Thymus (tissue), 11 donors: ENCODE results near the gene SETD9. TPM values are rescaled to one million over a fixed set of nuclear protein-coding genes. Genes with fewer than 3 reads are reported as not detected.

Experiments used
- DNase-seq, 9 donors: peaks; one replicate each; pipeline ENCODE4 v3.0.0-alpha.2; 2013; ENCODE audit warnings: low spot score in 9 of 9, low read depth in 6 of 9, missing footprints in 1 of 9
- H3K27ac ChIP-seq, 2 donors: one replicate each; pipeline ENCODE4 v1.5.1; 2013; ENCODE audit warnings: control low read depth in 1 of 2, low read depth in 1 of 2, low read length in 1 of 2, mild to moderate bottlenecking in 1 of 2, moderate library complexity in 1 of 2
- H3K27me3 ChIP-seq, 2 donors: one replicate each; pipeline ENCODE4 v1.5.1; 2013; ENCODE audit warnings: low read length in 1 of 2; ENCODE audit not compliant: control insufficient read depth in 2 of 2, insufficient read depth in 1 of 2
- H3K36me3 ChIP-seq, 2 donors: one replicate each; pipeline ENCODE4 v1.5.1; 2013; ENCODE audit warnings: low read length in 1 of 2, mild to moderate bottlenecking in 1 of 2, moderate library complexity in 1 of 2; ENCODE audit not compliant: control insufficient read depth in 2 of 2, insufficient read depth in 2 of 2
- H3K4me1 ChIP-seq, 2 donors: one replicate each; pipeline ENCODE4 v1.5.1; 2013; ENCODE audit warnings: low read length in 2 of 2; ENCODE audit not compliant: control insufficient read depth in 2 of 2, insufficient read depth in 2 of 2
- H3K4me3 ChIP-seq, 2 donors: one replicate each; pipeline ENCODE4 v1.5.1; 2013; ENCODE audit warnings: low read length in 2 of 2, control low read depth in 1 of 2, mild to moderate bottlenecking in 1 of 2
- H3K9me3 ChIP-seq, 2 donors: one replicate each; pipeline ENCODE4 v1.5.1; 2013; ENCODE audit warnings: low read length in 1 of 2, mild to moderate bottlenecking in 1 of 2; ENCODE audit not compliant: control insufficient read depth in 2 of 2, insufficient read depth in 1 of 2
- WGBS: extraction: QIAGEN DNeasy Blood & Tissue Kit; methylation state at CpG from one replicate; pipeline ENCODE4 v1.1.7; 2013; 5-methylcytosine and 5-hydroxymethylcytosine counted together
- polyA plus RNA-seq: library from polyadenylated mRNA; stranded (reverse); fragments of 200-250 nt; gene quantifications from one replicate; pipeline ENCODE4 v1.2.3, GENCODE V29; 2013
- total RNA-seq: library from RNA; stranded (reverse); fragments of 120-200 nt; gene quantifications from one replicate; pipeline ENCODE4 v1.2.4, GENCODE V29; 2013
- donor health status: healthy.

SETD9 gene
- total and polyA plus RNA-seq, 2 donors, result 4.8 to 7.3 TPM

GRCh38 chr5:56918054-56918453 is 8.7 kb downstream of the SETD9 start:
- WGBS, result 97% methylated on average over 2 of the region's 2 CpGs

DNA sequence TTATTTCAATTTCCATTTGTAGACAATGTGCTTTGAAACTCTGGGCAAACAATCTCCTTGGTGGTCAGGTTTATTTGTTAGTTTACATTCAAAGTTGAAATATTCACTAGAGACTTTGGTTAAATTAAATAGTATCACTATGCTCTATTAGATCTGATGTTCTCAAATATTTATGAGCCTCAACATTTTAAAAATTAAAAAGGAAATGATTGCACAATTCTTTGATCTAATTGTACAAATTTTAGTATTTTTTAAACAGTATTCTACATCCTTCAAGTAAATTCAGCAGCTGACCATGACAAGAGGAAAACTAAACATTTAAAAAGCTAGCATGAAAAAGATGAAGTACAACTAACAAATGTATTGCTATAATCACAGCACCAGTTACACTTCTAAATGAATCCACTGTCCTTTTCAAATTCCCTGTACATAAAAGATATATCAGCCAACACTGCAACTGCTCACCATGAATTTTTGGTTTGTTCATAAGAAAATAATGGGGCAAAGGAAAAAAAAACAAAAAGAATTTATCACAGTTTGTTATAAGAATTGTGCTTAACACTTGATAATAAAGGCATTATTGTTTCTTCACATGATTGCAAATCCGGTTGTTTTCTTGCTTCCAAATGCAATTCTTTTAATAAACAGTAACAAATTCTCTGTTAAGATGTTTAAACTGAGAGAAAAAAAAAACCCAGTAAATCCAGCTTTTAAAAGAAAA is 10.7 kb downstream of the SETD9 start:
- no peaks in the 10 kb centered on the region for H3K27me3 ChIP-seq
- H3K36me3 ChIP-seq, result peaks cover 15 to 29% of the 10 kb centered on the region in 2 donors
- DNase-seq, result no peak
- no peaks in the 10 kb centered on the region for H3K4me1 ChIP-seq
- H3K27ac ChIP-seq, result no peak overlapping the region
- no peaks in the 10 kb centered on the region for H3K9me3 ChIP-seq
- 99% methylated on average over 1 of the region's 1 CpG for WGBS
- no peak overlapping the region for H3K4me3 ChIP-seq

More at GRCh38 chr5:56918054-56918453, 8.7 kb downstream of the SETD9 start:
- Histone ChIP-seq H3K27ac (no peak overlapping the region), H3K9me3 (no peaks in the 10 kb centered on the region), H3K4me3 (no peak overlapping the region), H3K4me1 (no peaks in the 10 kb centered on the region), H3K27me3 (no peaks in the 10 kb centered on the region), H3K36me3 (peaks cover 9 to 15% of the 10 kb centered on the region in 2 donors)
- no peak for DNase-seq

DNA sequence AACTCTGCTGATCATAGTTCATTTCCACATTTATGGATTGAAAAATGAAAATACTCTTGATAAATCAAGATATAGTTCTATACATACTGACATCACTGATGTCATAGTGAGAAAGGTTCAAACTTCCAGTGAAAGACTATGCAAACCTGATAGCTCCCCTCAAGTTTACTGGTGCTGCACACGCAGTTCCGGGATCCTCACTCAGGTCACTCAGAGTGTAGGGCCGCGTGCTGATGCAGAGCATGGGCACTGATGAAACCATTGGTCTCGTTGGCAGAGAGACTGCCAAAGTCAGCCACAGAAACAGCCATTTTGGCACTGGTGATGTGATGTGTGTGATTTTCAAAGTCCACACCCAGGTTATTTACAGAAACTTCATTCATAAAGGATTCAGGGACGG is 13.5 kb downstream of the SETD9 start:
- H3K9me3 ChIP-seq, result no peaks in the 10 kb centered on the region
- WGBS, result 98% methylated on average over 6 of the region's 6 CpGs
- H3K27ac ChIP-seq, result no peak overlapping the region
- H3K27me3 ChIP-seq, result no peaks in the 10 kb centered on the region
- peaks cover 15 to 41% of the 10 kb centered on the region in 2 donors for H3K36me3 ChIP-seq
- DNase-seq, result no peak
- no peak overlapping the region for H3K4me3 ChIP-seq
- H3K4me1 ChIP-seq, result no peaks in the 10 kb centered on the region

DNA sequence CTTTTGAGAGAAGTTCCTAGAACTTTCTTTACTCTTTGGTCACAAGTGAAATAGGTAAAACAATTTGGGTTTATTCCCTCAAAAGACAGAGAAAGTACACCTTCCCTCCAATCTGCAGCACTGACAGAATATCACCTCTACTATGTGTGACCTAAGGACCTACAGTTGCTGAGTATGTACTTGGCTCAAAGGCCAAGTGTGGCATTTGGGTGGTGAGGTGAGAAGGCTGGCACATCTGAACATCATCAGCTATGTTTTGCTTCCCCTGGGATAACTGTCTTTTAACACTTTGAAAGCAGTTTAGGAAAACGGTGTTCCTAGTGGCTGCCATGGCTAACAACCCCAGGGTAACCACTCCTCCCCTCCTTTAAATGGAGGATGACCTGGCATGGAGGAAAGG is 24.9 kb downstream of the SETD9 start:
- 100% methylated on average over 1 of the region's 1 CpG for WGBS
- H3K4me1 ChIP-seq, result no peaks in the 10 kb centered on the region
- DNase-seq, result no peak
- H3K36me3 ChIP-seq, result peaks cover 40 to 72% of the 10 kb centered on the region in 2 donors
- H3K4me3 ChIP-seq, result no peak overlapping the region
- H3K27ac ChIP-seq, result no peak overlapping the region
- H3K27me3 ChIP-seq, result no peaks in the 10 kb centered on the region
- no peaks in the 10 kb centered on the region for H3K9me3 ChIP-seq

- peaks cover 0 to 2% of the 10 kb centered on the region in 2 donors for H3K4me1 ChIP-seq
- no peak for DNase-seq
- peaks cover 53 to 88% of the 10 kb centered on the region in 2 donors for H3K36me3 ChIP-seq
- no peaks in the 10 kb centered on the region for H3K27me3 ChIP-seq
- no peak overlapping the region for H3K27ac ChIP-seq
- no peak overlapping the region for H3K4me3 ChIP-seq
- 97% methylated on average over 1 of the region's 1 CpG for WGBS
- no peaks in the 10 kb centered on the region for H3K9me3 ChIP-seq
These were observed 29.5 kb downstream of the SETD9 start for GRCh38 chr5:56938858-56939257.

DNA sequence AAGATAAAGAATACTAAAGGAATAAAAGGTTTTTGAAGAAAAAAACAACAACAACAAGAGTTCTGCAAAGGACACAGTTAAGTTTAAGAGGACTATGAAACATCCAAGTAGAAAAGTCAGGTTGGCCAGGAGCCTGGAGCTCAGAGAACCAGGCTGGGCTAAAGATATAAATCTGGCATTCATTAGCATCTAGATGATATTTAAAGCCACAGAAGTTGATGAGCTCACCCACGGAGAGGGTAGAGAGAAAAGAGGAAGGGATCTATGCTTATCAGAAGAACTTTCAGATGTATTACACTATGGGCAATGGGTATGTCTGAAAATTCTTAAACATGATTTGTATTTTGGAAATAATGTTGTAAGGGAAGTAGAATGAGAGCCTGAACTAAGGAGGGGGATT is 32.6 kb downstream of the SETD9 start:
- Histone ChIP-seq H3K9me3 (no peaks in the 10 kb centered on the region), H3K36me3 (peaks cover 38 to 71% of the 10 kb centered on the region in 2 donors)
- WGBS, result 87% methylated on average over 1 of the region's 1 CpG

GRCh38 chr5:56947052-56947451 is 37.7 kb downstream of the SETD9 start:
- DNase-seq, result no peak
- Histone ChIP-seq H3K36me3 (peaks cover 14 to 25% of the 10 kb centered on the region in 2 donors), H3K9me3 (no peaks in the 10 kb centered on the region)

More for the DNA sequence above, 32.6 kb downstream of the SETD9 start:
- H3K4me3 ChIP-seq, result no peak overlapping the region
- H3K27ac ChIP-seq, result no peak overlapping the region
- DNase-seq, result no peak
- H3K4me1 ChIP-seq, result peaks cover 0 to 2% of the 10 kb centered on the region in 2 donors
- H3K27me3 ChIP-seq, result no peaks in the 10 kb centered on the region

DNA sequence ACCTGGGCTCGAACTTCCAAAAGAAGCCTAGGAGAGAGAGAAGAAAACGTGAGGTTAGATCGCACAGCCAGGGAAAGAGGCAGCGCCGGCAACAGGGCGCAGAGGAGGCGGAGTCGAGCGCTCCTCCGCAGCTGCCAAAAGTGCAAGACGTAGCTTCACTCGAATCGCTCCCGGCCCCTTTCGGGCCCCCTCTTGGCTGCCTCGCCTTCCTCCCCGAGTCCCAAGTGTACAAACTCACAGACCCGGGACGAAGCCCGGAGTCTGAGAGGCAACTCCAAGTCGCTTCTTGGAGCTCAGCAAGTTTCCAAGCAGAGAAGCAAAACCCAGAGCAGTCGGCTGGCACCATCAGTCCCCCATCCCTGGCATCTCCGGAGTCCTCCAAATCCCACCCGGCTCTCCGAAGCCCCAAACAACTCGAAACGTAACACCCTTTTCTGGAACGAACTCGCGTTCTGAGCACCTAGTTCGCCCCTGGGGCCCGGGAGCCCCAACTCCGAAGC is 41.3 kb downstream of the SETD9 start:
- peaks cover 18 to 22% of the 10 kb centered on the region in 2 donors for H3K27me3 ChIP-seq
- DNase-seq, result peak in 8 of 9 donors; percentile 43 to 78 (median 56)
- H3K4me1 ChIP-seq, result peaks cover 3 to 5% of the 10 kb centered on the region in 2 donors
- peak overlapping the region; percentile 69 to 94 for H3K4me3 ChIP-seq
- peaks cover 5% of the 10 kb centered on the region in 2 donors for H3K36me3 ChIP-seq
- no peaks in the 10 kb centered on the region for H3K9me3 ChIP-seq
- peak overlapping the region in 1 of 2 donors; percentile 68 for H3K27ac ChIP-seq
- WGBS, result under 1% methylated on average over 33 of the region's 33 CpGs

More at GRCh38 chr5:56947052-56947451, 37.7 kb downstream of the SETD9 start:
- Histone ChIP-seq H3K27ac (no peak overlapping the region), H3K4me1 (no peaks in the 10 kb centered on the region), H3K4me3 (no peak overlapping the region), H3K27me3 (no peaks in the 10 kb centered on the region)

DNA sequence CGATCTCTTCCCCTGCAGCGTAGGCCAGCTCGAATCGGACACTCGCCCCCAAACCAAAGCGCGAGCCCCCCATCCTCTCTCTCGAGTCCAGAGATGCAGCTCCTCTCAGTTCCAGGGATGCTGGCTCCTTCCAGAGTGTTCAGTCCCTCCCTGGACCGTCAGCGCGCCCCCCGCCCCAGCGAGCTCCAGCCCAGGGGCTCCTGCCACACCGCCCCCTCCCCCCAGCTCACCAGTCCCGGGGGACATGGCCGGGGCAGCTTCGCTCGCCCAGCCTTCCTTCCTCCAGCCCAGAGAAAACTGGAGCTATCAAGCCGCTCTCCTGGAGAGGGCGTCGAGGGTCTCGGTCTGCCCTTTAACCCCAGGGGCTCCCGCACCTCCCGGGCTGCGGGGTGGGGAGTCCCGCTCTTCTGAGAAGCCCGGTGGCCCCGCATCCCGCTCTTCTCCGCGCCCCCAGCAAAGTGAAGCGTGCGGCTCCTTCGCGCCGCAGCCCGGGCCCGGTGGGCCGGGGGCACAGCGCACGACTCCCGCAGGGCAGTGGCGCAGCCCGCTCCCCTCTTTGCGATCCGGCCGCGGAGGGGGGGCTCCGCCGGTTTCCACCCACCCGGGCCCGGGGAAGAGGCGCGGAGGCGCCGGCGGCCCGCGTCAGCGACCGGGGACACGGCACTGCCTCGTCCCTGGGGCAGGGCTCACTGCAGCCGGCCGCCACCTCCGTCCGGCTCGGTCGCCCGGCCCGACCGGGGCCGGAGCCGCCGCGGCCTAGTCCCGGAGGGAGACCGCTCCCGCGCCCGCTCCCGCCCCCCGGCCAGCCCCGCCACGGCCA is 41.9 kb downstream of the SETD9 start:
- peaks cover 3 to 5% of the 10 kb centered on the region in 2 donors for H3K4me1 ChIP-seq
- under 1% methylated on average over 85 of the region's 85 CpGs for WGBS
- H3K36me3 ChIP-seq, result peaks cover 0 to 5% of the 10 kb centered on the region in 2 donors
- DNase-seq, result peak in 7 of 9 donors; percentile 10 to 59 (median 28)
- H3K27me3 ChIP-seq, result peaks cover 18 to 22% of the 10 kb centered on the region in 2 donors
- peak overlapping the region; percentile 60 to 68 for H3K27ac ChIP-seq
- no peaks in the 10 kb centered on the region for H3K9me3 ChIP-seq
- H3K4me3 ChIP-seq, result peak overlapping the region; percentile 69 to 94
